B cell (primary cell): Measurements from ENCODE around the gene OVCH1. TPM values are rescaled to one million over a fixed set of nuclear protein-coding genes. Genes with fewer than 3 reads are reported as not detected.

ENCODE experiments used
- ATAC-seq: fragments of 200-7000 bp; cut with Tn5 transposase; one replicate; pipeline ENCODE4 v1.10.0; 2021; ENCODE audit warnings: low read depth, mild to moderate bottlenecking, moderate number of reproducible peaks, moderate library complexity
- CTCF ChIA-PET: fragments of 350-600 bp; sonication (Branson Sonifier 250); formaldehyde crosslinking; loops from one replicate; lab custom pipeline; 2021; ENCODE audit warnings: antibody characterized with exemption, inconsistent platforms; lab: Charles Lee
- POLR2A ChIA-PET: fragments of 350-600 bp; sonication (Branson Sonifier 250); formaldehyde crosslinking; loops from one replicate; lab custom pipeline; 2021; ENCODE audit warnings: antibody characterized with exemption; lab: Charles Lee
- DNase-seq: peaks from one replicate; pipeline ENCODE4 v3.0.0; 2013
- H2AFZ ChIP-seq: 2 replicates; pipeline ENCODE4 v1.6.1; 2012; ENCODE audit warnings: mild to moderate bottlenecking, low read depth, low read length; ENCODE audit not compliant: insufficient read depth, poor library complexity, severe bottlenecking
- H3K27ac ChIP-seq, 2 donors: 1 replicate in 1 of 2; 2 replicates in 1 of 2; pipeline ENCODE4 v1.5.1; 2012 to 2013; ENCODE audit warnings: low read length in 2 of 2, mild to moderate bottlenecking in 2 of 2, moderate library complexity in 1 of 2
- H3K27me3 ChIP-seq, 4 experiments: fragments of 200-600 bp in 1 of 4; sonication (generic) in 1 of 4; replicated peaks in 1 of 4; 1 replicate in 2 of 4; 2 replicates in 2 of 4; pipeline versions ENCODE4 v1.6.1 to v1.7.0; 2013 to 2016; ENCODE audit warnings: low read length in 3 of 4, mild to moderate bottlenecking in 2 of 4, mixed read lengths in 1 of 4, moderate library complexity in 1 of 4; ENCODE audit not compliant: insufficient read depth in 4 of 4, control insufficient read depth in 3 of 4; ENCODE audit errors: control extremely low read depth in 1 of 4
- H3K36me3 ChIP-seq, 2 experiments: replicated peaks in 1 of 2; 1 replicate in 1 of 2; 2 replicates in 1 of 2; pipeline versions ENCODE4 v1.6.1 to v1.7.1; 2013; ENCODE audit warnings: low read length in 1 of 2; ENCODE audit not compliant: insufficient read depth in 2 of 2, control insufficient read depth in 1 of 2; ENCODE audit errors: control extremely low read depth in 1 of 2, extremely low read depth in 1 of 2
- H3K4me1 ChIP-seq, 2 donors: fragments of 200-600 bp in 1 of 2; sonication (generic) in 1 of 2; 1 replicate in 1 of 2; 2 replicates in 1 of 2; pipeline versions ENCODE4 v1.5.1 to v1.6.1; 2013 to 2017; ENCODE audit warnings: low read length in 2 of 2; ENCODE audit not compliant: control insufficient read depth in 2 of 2, insufficient read depth in 2 of 2
- H3K4me2 ChIP-seq: replicated peaks from 2 replicates; pipeline ENCODE3; 2012; ENCODE audit warnings: mild to moderate bottlenecking, low read depth, low read length; ENCODE audit not compliant: poor library complexity, severe bottlenecking
- H3K4me3 ChIP-seq, 5 experiments: fragments of 200-600 bp in 1 of 5; sonication (generic) in 1 of 5; 1 replicate in 3 of 5; 2 replicates in 2 of 5; pipeline versions ENCODE4 v1.5.1 to v1.7.0; 2011 to 2016; ENCODE audit warnings: low read length in 4 of 5, mild to moderate bottlenecking in 4 of 5, low read depth in 2 of 5, control low read depth in 1 of 5, moderate library complexity in 1 of 5; ENCODE audit not compliant: insufficient read depth in 1 of 5; ENCODE audit errors: control extremely low read depth in 1 of 5, extremely low read depth in 1 of 5
- H3K79me2 ChIP-seq: fragments of 200-600 bp; sonication (generic); one replicate; pipeline ENCODE4 v1.6.0; 2016; ENCODE audit warnings: low read length; ENCODE audit not compliant: control insufficient read depth, insufficient read depth
- H3K9ac ChIP-seq: fragments of 200-600 bp; sonication (generic); 2 replicates; pipeline ENCODE4 v1.6.1; 2017; ENCODE audit warnings: mild to moderate bottlenecking, low read length, moderate library complexity
- H3K9me3 ChIP-seq, 3 donors: one replicate each; pipeline versions ENCODE4 v1.6.1 to v1.7.1; 2013; ENCODE audit warnings: low read length in 2 of 3; ENCODE audit not compliant: control insufficient read depth in 2 of 3, insufficient read depth in 1 of 3; ENCODE audit errors: control extremely low read depth in 1 of 3
- H4K20me1 ChIP-seq: 2 replicates; pipeline ENCODE4 v1.6.0; 2012; ENCODE audit warnings: mild to moderate bottlenecking, low read length; ENCODE audit not compliant: insufficient read depth, control insufficient read depth, poor library complexity, severe bottlenecking
- H3K27ac Mint-ChIP-seq: one replicate; pipeline ENCODE4 v1.8.0; 2021; ENCODE audit warnings: mixed read lengths
- H3K27me3 Mint-ChIP-seq: one replicate; pipeline ENCODE4 v1.8.0; 2021; ENCODE audit warnings: mixed read lengths
- H3K4me1 Mint-ChIP-seq: one replicate; pipeline ENCODE4 v1.8.0; 2021; ENCODE audit warnings: mixed read lengths
- H3K4me3 Mint-ChIP-seq: one replicate; pipeline ENCODE4 v1.8.0; 2021; ENCODE audit warnings: mixed read lengths
- H3K9me3 Mint-ChIP-seq: one replicate; pipeline ENCODE4 v1.8.0; 2022; ENCODE audit warnings: mixed read lengths; ENCODE audit not compliant: insufficient read depth
- CTCF ChIP-seq: fragments of 200-600 bp; IDR thresholded peaks from one replicate; pipeline ENCODE4 v1.8.0; 2022; ENCODE audit warnings: antibody characterized with exemption, mild to moderate bottlenecking
- EZH2 ChIP-seq: IDR thresholded peaks from 2 replicates; pipeline ENCODE4 v1.6.1; 2012; ENCODE audit warnings: borderline replicate concordance, low read depth, mild to moderate bottlenecking, moderate library complexity, low read length; ENCODE audit not compliant: insufficient read depth, poor library complexity, severe bottlenecking
- WGBS: methylation state at CpG from one replicate; pipeline ENCODE4 v1.1.5; 2013; ENCODE audit warnings: missing lambda C conversion rate; ENCODE audit not compliant: insufficient coverage; 5-methylcytosine and 5-hydroxymethylcytosine counted together
- intact Hi-C: fragments of 100-400 bp; cut with micrococcal nuclease; formaldehyde crosslinking; loops from one replicate; pipeline ENCODE4 v1.10.0; 2022
- polyA plus RNA-seq: library from polyadenylated mRNA; depleted of rRNA; stranded (reverse); fragments of >200 nt; gene quantifications from 2 replicates; pipeline ENCODE4 v1.2.3, GENCODE V29; 2012
- total RNA-seq, 2 donors: library from RNA; stranded (reverse); fragments of 120-200 nt in 1 of 2; gene quantifications; 1 replicate in 1 of 2; 2 replicates in 1 of 2; pipeline versions ENCODE4 v1.2.3 to v1.2.4, GENCODE V29; 2013 to 2022

The OVCH1 gene
- total and polyA plus RNA-seq, 2 donors (not counting 1 experiment from before 2014, with no cell fraction given), result not detected

GRCh38 chr12:29455087-29455486 is 42.4 kb downstream of the OVCH1 start:
- CTCF ChIA-PET, result no interaction called here
- ATAC-seq (no peak), DNase-seq (no peak)
- Histone ChIP-seq H3K79me2 (no peaks in the 10 kb centered on the region), H3K36me3 (no peaks in the 10 kb centered on the region), H3K27ac (no peak overlapping the region), H3K27me3 (no peaks in the 10 kb centered on the region), H3K4me1 (no peaks in the 10 kb centered on the region), H4K20me1 (no peaks in the 10 kb centered on the region), H2AFZ (no peak overlapping the region), H3K4me2 (no peak overlapping the region), H3K9me3 (no peaks in the 10 kb centered on the region), H3K9ac (no peak overlapping the region), H3K4me3 (no peak overlapping the region)
- TF ChIP-seq CTCF, result no peak
- no peak for TF ChIP-seq EZH2
- Mint-ChIP-seq H3K4me3 (no peak overlapping the region), H3K27ac (no peak overlapping the region), H3K27me3 (peaks cover 4% of the 10 kb centered on the region), H3K4me1 (no peaks in the 10 kb centered on the region), H3K9me3 (no peaks in the 10 kb centered on the region)
- POLR2A ChIA-PET, result no interaction called here
- WGBS, result 100% methylated on average over 1 of the region's 1 CpG
- intact Hi-C loops, result no loop called here

GRCh38 chr12:29451888-29452287 is 45.6 kb downstream of the OVCH1 start:
- H3K4me3 ChIP-seq, result no peak overlapping the region
- no peak for DNase-seq
- CTCF ChIA-PET, result no interaction called here
- H3K4me1 Mint-ChIP-seq, result no peaks in the 10 kb centered on the region
- no peaks in the 10 kb centered on the region for H3K27me3 ChIP-seq
- POLR2A ChIA-PET, result no interaction called here
- no peak overlapping the region for H3K27ac Mint-ChIP-seq
- no peak overlapping the region for H3K27ac ChIP-seq
- peaks cover 0 to 2% (median 0%) of the 10 kb centered on the region in 3 donors for H3K9me3 ChIP-seq
- 100% methylated on average over 1 of the region's 2 CpGs for WGBS
- H2AFZ ChIP-seq, result no peak overlapping the region
- no peaks in the 10 kb centered on the region for H3K36me3 ChIP-seq
- H3K4me2 ChIP-seq, result no peak overlapping the region
- peaks cover 15% of the 10 kb centered on the region for H3K27me3 Mint-ChIP-seq
- no peak for ATAC-seq
- no peak overlapping the region for H3K4me3 Mint-ChIP-seq
- no peaks in the 10 kb centered on the region for H4K20me1 ChIP-seq
- no peaks in the 10 kb centered on the region for H3K79me2 ChIP-seq
- H3K9me3 Mint-ChIP-seq, result no peaks in the 10 kb centered on the region
- H3K9ac ChIP-seq, result no peak overlapping the region
- intact Hi-C loops, result no loop called here
- TF ChIP-seq CTCF (no peak), EZH2 (no peak)
- no peaks in the 10 kb centered on the region for H3K4me1 ChIP-seq
